Effector CD8-positive, alpha-beta T cell (primary cell): Measurements from ENCODE around the gene NT5DC2.

ENCODE experiments used
- DNase-seq: peaks from one replicate; lab custom pipeline; 2025; lab: John Stamatoyannopoulos, UW

The NT5DC2 gene

GRCh38 chr3:52524752-52525679 lies 8.6 kb downstream of the NT5DC2 start:
- DNase-seq = no peak

- DNase-seq = no peak
These were observed 9.4 kb downstream of the NT5DC2 start for GRCh38 chr3:52524258-52524751.

GRCh38 chr3:52523386-52524257 lies 10.0 kb downstream of the NT5DC2 start:
- DNase-seq = no peak

DNA sequence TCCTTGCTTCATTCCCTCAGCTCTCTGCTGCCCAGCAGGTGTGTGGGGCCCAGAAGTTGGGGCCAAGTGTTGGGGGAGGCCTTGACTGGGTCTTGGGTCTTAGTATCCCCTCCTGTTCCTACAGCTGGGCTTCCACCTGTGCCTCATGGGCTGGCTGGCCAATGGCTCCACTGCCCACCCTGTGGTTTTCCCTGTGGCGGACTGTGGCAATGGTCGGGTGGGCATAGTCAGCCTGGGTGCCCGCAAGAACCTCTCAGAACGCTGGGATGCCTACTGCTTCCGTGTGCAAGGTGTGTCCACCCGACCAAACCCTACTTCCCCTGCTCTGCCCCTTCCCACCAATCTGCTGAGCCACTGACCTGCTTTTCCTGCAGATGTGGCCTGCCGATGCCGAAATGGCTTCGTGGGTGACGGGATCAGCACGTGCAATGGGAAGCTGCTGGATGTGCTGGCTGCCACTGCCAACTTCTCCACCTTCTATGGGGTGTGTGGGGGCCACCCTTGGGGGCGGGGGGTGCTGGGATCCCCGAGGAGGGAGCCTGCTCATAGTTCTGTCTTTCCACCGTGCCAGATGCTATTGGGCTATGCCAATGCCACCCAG lies 10.9 kb downstream of the NT5DC2 start:
- no peak for DNase-seq

GRCh38 chr3:52521881-52522650 lies 11.6 kb downstream of the NT5DC2 start:
- DNase-seq = no peak

DNA sequence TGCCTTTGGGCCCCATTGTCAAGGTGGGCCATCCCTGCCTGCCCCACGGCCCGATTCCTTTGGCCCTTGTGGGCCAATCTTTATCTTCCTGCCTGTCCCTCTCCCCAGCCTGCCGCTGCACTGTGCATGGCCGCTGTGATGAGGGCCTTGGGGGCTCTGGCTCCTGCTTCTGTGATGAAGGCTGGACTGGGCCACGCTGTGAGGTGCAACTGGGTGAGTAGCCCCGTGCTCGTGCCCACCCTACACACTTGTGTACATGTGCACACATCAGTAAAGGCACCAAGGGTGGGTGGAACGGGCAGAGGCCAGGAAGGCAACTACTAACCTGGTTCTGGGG lies 12.2 kb downstream of the NT5DC2 start:
- DNase-seq = no peak

- DNase-seq = no peak
These were observed 12.8 kb downstream of the NT5DC2 start for GRCh38 chr3:52520716-52521487.

- DNase-seq = no peak
These were observed 13.5 kb downstream of the NT5DC2 start for GRCh38 chr3:52520141-52520667.

DNA sequence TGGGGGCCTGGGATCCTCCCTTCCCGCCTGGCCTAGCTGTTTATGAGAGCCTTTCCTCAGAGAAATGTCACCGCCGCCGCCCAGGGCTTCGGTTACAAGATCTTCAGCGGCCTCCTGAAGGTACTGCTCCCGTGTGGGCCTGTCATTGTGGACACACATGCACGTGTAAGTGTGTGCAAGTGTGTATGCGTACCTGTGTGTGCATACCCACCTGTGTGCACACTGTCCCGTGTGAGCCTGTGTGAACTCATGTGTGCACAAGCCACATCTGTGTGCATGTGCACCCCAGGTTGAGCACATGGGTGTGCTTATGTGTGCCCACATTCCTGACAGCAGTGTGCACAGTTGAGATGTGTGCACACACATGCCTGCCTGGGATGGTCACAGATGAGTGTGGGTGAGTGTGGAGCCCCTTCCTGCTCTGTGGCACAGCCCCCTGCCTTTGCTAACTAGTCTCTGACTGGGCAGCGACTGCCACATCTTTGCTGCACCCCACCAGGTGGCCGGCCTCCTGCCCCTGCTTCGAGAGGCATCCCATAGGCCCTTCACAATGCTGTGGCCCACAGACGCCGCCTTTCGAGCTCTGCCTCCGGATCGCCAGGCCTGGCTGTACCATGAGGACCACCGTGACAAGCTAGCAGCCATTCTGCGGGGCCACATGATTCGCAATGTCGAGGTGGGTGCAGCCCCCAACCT lies 14.1 kb downstream of the NT5DC2 start:
- DNase-seq = no peak

DNA sequence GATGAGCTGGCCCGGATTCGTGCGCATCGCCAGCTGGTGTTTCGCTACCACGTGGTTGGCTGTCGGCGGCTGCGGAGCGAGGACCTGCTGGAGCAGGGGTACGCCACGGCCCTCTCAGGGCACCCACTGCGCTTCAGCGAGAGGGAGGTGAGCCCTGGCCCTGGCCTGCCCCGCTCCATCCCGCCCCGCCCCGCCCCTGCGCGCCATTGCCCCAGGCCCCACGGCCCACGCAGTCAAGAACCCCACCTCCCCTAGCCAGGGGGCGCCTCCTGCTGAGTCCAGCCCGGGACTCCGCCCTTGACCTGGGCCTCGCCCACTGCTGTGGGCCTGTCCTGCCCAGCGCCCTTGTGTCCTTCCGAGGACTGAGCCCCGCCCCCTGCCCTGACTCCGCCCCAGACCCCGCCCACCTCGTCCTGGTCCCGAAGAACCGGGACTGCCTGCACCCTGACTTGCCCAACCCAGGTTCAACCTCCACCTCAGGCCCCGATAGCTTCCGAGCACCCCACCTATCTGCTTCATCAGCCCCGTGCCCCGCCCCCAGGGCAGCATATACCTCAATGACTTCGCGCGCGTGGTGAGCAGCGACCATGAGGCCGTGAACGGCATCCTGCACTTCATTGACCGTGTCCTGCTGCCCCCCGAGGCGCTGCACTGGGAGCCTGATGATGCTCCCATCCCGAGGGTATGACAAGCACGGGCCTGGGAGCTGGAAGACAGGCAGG lies 14.8 kb downstream of the NT5DC2 start:
- no peak for DNase-seq

DNA sequence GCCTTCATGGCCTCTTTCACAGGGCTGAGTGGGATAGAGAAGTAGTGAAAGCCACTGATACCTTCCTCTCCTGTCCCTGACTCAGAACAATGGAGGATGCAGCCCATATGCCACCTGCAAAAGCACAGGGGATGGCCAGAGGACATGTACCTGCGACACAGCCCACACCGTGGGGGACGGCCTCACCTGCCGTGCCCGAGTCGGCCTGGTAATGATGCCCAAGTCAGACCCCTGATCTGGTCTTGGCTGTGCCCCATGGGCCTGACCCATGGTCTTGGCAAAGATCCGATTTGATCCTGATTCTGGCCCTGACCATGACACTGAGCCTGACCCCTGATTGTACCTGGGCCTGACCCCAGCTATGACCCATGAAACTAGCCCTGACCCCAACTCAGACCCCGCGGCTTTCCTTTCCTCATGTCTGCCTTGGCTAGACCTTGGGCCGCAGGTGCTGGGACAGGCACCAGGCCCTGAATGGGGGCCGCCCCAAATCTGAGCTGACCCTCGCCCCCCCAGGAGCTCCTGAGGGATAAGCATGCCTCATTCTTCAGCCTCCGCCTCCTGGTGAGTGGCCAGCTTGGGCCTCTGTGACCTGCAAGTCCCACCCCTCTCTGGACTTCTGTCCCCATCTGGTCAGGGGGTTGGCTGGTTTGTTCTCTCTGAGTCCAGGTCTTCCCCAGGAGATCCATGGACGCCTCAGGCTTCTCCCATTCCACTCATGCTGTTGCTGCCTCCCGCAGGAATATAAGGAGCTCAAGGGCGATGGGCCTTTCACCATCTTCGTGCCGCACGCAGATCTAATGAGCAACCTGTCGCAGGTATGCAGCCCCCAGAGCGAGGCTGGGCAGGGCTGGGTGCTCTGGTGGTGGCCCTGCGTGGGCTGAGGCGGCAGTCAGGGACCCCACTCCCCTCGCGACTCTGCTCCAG lies 15.6 kb downstream of the NT5DC2 start:
- no peak for DNase-seq

GRCh38 chr3:52516509-52517195 lies 17.0 kb downstream of the NT5DC2 start:
- no peak for DNase-seq

GRCh38 chr3:52515192-52515591 lies 18.5 kb downstream of the NT5DC2 start:
- DNase-seq = no peak

DNA sequence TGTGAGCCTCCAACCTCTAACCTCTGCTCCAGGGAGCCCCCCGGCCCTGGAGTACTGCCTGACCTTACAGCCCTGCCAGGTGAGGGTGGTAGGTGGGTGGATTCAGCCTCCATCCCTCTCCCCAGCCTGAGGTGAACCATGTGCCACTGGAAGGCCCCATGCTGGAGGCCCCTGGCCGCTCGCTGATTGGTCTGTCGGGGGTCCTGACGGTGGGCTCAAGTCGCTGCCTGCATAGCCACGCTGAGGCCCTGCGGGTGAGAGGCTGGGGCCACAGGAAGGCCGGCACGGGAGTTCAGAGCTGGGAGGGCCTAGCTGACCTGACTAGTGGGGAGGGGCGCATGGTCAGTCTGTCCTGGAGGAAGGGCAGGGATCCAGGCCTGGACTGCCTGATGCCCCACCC lies 19.1 kb downstream of the NT5DC2 start:
- no peak for DNase-seq

DNA sequence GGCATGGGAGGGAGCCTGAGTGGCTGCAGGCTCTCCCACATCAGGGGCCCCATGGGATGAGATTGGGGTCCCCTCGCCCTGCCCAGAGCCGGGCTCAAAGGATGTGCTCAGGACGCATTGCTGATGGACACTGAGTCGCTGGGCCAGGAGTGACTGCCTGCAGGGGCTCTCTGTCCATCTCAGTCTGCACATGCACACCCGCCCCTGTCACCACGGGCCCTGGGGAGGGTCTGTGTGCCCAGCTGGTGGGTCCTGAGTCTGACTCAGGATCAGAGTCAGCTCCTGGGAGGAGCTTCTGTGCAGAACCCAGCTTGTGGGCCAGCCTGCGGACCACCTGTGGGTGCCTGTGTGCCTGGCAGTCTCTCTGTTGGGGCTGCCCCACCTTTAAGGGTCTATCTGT lies 20.4 kb downstream of the NT5DC2 start:
- DNase-seq = no peak

GRCh38 chr3:52512727-52513126 lies 20.9 kb downstream of the NT5DC2 start:
- DNase-seq = no peak

DNA sequence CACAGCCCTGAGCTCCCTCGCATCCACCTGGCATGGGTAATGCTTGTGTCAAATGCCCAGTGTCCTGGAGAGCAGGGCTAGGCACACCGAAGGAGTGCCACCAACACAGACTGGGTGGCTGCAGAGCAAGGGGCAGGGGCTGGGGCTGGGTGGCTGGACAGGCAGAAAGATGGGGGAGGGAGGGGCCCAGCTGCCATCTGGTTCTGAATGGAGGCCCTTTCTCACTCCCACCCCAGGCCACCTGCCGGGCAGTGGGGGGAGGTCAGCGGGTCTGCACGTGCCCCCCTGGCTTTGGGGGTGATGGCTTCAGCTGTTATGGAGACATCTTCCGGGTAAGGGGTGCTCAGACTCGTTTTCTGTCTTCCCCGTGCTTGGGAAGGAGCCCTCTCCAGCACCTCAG lies 21.6 kb downstream of the NT5DC2 start:
- DNase-seq = no peak

DNA sequence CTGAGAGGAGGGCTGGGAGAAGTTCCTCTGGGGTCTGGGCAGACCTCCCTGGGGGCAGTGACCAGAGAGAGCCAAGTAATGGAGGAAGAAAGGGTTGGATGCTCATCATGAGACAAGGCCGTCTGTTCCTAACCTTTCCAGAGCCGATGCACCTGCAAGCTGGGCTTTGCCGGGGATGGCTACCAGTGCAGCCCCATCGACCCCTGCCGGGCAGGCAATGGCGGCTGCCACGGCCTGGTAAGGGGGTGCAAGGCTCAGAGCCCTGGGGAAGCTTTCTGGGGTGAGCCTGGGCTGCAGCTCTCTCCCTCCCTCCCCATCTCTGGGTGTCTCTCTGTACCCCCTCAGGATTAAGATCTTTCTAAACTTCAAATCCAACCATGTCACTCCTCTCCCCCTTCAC lies 22.1 kb downstream of the NT5DC2 start:
- no peak for DNase-seq
